Erythroblast (primary cell): Measurements from ENCODE around the gene TTC39B.

Experiments used
- GATA1 ChIP-seq: IDR thresholded peaks from 2 replicates; pipeline ENCODE4 v1.6.1; 2011; ENCODE audit warnings: low read depth, mild to moderate bottlenecking, control low read depth, low read length, moderate library complexity
- POLR2A ChIP-seq: IDR thresholded peaks from 2 replicates; pipeline ENCODE4 v1.6.1; 2011; ENCODE audit warnings: mild to moderate bottlenecking, low read length

GRCh38 chr9:15231788-15232635 is 75.0 kb downstream of the TTC39B start:
- no peak for TF ChIP-seq POLR2A
- TF ChIP-seq GATA1 = no peak
